Trophoblast cell (in vitro differentiated cells and primary cell): ENCODE measurements around the gene TET2.

Experiments used
- DNase-seq, 2 donors: peaks; one replicate each; pipeline ENCODE4 v3.0.0-alpha.2; 2016
- H2AFZ ChIP-seq: 2 replicates; pipeline ENCODE4 v1.6.1; 2013; ENCODE audit warnings: low read length, moderate library complexity, mild to moderate bottlenecking; ENCODE audit not compliant: insufficient read depth, poor library complexity
- H2AK5ac ChIP-seq: 2 replicates; pipeline ENCODE4 v1.6.1; 2013; ENCODE audit warnings: mild to moderate bottlenecking, low read length
- H2BK120ac ChIP-seq: 2 replicates; pipeline ENCODE4 v1.6.1; 2013; ENCODE audit warnings: low read length, mild to moderate bottlenecking, moderate library complexity; ENCODE audit not compliant: insufficient read depth, poor library complexity
- H2BK12ac ChIP-seq: 2 replicates; pipeline ENCODE4 v1.6.1; 2013; ENCODE audit warnings: mild to moderate bottlenecking, low read length, moderate library complexity
- H2BK5ac ChIP-seq: 2 replicates; pipeline ENCODE4 v1.6.1; 2013; ENCODE audit warnings: low read length, low read depth, moderate library complexity, mild to moderate bottlenecking; ENCODE audit not compliant: poor library complexity
- H3K14ac ChIP-seq: 2 replicates; pipeline ENCODE4 v1.6.1; 2013; ENCODE audit warnings: mild to moderate bottlenecking, low read length
- H3K18ac ChIP-seq: 2 replicates; pipeline ENCODE4 v1.6.1; 2013; ENCODE audit warnings: mild to moderate bottlenecking, low read length
- H3K23ac ChIP-seq: 2 replicates; pipeline ENCODE4 v1.6.1; 2013; ENCODE audit warnings: low read length
- H3K27ac ChIP-seq: 2 replicates; pipeline ENCODE4 v1.5.1; 2013; ENCODE audit warnings: low read depth, mild to moderate bottlenecking, inconsistent platforms, low read length, moderate library complexity
- H3K27me3 ChIP-seq: 2 replicates; pipeline ENCODE4 v1.6.1; 2013; ENCODE audit warnings: inconsistent platforms, mild to moderate bottlenecking, low read length, moderate library complexity; ENCODE audit not compliant: insufficient read depth
- H3K36me3 ChIP-seq, 2 experiments: 1 replicate in 1 of 2; 2 replicates in 1 of 2; pipeline ENCODE4 v1.6.1; 2013; ENCODE audit warnings: low read length in 2 of 2, mild to moderate bottlenecking in 2 of 2, moderate library complexity in 1 of 2; ENCODE audit not compliant: insufficient read depth in 2 of 2, control insufficient read depth in 1 of 2
- H3K4ac ChIP-seq: 2 replicates; pipeline ENCODE4 v1.6.1; 2013; ENCODE audit warnings: low read depth, mild to moderate bottlenecking, low read length, moderate library complexity
- H3K4me1 ChIP-seq, 2 experiments: 1 replicate in 1 of 2; 2 replicates in 1 of 2; pipeline ENCODE4 v1.6.1; 2013; ENCODE audit warnings: low read length in 2 of 2, mild to moderate bottlenecking in 2 of 2, moderate library complexity in 1 of 2; ENCODE audit not compliant: insufficient read depth in 2 of 2, control insufficient read depth in 1 of 2
- H3K4me2 ChIP-seq: 2 replicates; pipeline ENCODE4 v1.6.1; 2013; ENCODE audit warnings: inconsistent platforms, mild to moderate bottlenecking, low read length, moderate library complexity
- H3K4me3 ChIP-seq: 2 replicates; pipeline ENCODE4 v1.5.1; 2013; ENCODE audit warnings: mild to moderate bottlenecking, low read depth, low read length, inconsistent platforms
- H3K79me1 ChIP-seq: one replicate; pipeline ENCODE4 v1.6.1; 2013; ENCODE audit warnings: low read length
- H3K79me2 ChIP-seq: 2 replicates; pipeline ENCODE4 v1.6.1; 2013; ENCODE audit warnings: low read length, mild to moderate bottlenecking; ENCODE audit not compliant: control insufficient read depth, insufficient read depth, poor library complexity
- H3K9ac ChIP-seq: 2 replicates; pipeline ENCODE4 v1.6.1; 2013; ENCODE audit warnings: mild to moderate bottlenecking, low read length
- H3K9me3 ChIP-seq: 2 replicates; pipeline ENCODE4 v1.6.1; 2013; ENCODE audit warnings: low read depth, mild to moderate bottlenecking, control low read depth, inconsistent platforms, low read length; ENCODE audit not compliant: insufficient read depth
- H4K12ac ChIP-seq: 2 replicates; pipeline ENCODE4 v1.6.1; 2013; ENCODE audit warnings: low read depth, mild to moderate bottlenecking, low read length, moderate library complexity
- H4K8ac ChIP-seq: 2 replicates; pipeline ENCODE4 v1.6.1; 2013; ENCODE audit warnings: low read depth, mild to moderate bottlenecking, low read length, moderate library complexity
- H4K91ac ChIP-seq: one replicate; pipeline ENCODE4 v1.6.1; 2013; ENCODE audit warnings: low read depth, mild to moderate bottlenecking, low read length, moderate library complexity
- WGBS: extraction: QIAGEN DNeasy Blood & Tissue Kit; methylation state at CpG from one replicate; pipeline ENCODE4 v1.1.7; 2013; ENCODE audit warnings: missing lambda C conversion rate; ENCODE audit not compliant: insufficient read length, insufficient coverage; ENCODE audit errors: extremely low coverage; 5-methylcytosine and 5-hydroxymethylcytosine counted together

Gene TET2

GRCh38 chr4:105274504-105274903 lies 127.8 kb downstream of the TET2 start:
- WGBS, result no CpG with 5 or more reads among the region's 1 CpG
- no peak overlapping the region for H3K14ac ChIP-seq

DNA sequence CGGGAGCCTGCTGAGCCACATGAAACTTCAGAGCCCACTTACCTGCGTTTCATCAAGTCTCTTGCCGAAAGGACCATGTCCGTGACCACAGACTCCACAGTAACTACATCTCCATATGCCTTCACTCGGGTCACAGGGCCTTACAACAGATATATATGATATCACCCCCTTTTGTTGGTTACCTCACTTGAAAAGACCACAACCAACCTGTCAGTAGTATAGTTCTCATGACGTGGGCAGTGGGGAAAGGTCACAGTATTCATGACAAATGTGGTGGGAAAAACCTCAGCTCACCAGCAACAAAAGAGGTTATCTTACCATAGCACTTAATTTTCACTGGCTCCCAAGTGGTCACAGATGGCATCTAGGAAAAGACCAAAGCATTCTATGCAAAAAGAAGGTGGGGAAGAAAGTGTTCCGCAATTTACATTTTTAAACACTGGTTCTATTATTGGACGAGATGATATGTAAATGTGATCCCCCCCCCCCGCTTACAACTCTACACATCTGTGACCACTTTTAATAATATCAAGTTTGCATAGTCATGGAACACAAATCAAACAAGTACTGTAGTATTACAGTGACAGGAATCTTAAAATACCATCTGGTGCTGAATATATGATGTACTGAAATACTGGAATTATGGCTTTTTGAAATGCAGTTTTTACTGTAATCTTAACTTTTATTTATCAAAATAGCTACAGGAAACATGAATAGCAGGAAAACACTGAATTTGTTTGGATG lies 129.9 kb downstream of the TET2 start:
- H3K9ac ChIP-seq, result no peak overlapping the region
- no peak overlapping the region for H3K4me3 ChIP-seq
- H3K23ac ChIP-seq, result no peak overlapping the region
- H4K8ac ChIP-seq, result no peak overlapping the region
- no peak overlapping the region for H3K14ac ChIP-seq
- no peak for DNase-seq
- no peak overlapping the region for H2BK120ac ChIP-seq
- H2AK5ac ChIP-seq, result no peak overlapping the region
- no peak overlapping the region for H4K12ac ChIP-seq
- no peak overlapping the region for H3K27ac ChIP-seq
- no peaks in the 10 kb centered on the region for H3K79me2 ChIP-seq
- no peak overlapping the region for H2BK5ac ChIP-seq
- H3K18ac ChIP-seq, result no peak overlapping the region
- no CpG with 5 or more reads among the region's 9 CpGs for WGBS
- H3K36me3 ChIP-seq, result peaks cover 9 to 26% of the 10 kb centered on the region in 2 experiments
- no peak overlapping the region for H3K4ac ChIP-seq
- no peak overlapping the region for H2AFZ ChIP-seq
- H3K4me2 ChIP-seq, result no peak overlapping the region
- no peaks in the 10 kb centered on the region for H3K79me1 ChIP-seq
- H3K27me3 ChIP-seq, result no peaks in the 10 kb centered on the region
- no peaks in the 10 kb centered on the region for H3K4me1 ChIP-seq
- H2BK12ac ChIP-seq, result no peak overlapping the region
- no peak overlapping the region for H4K91ac ChIP-seq
- H3K9me3 ChIP-seq, result no peaks in the 10 kb centered on the region

More at GRCh38 chr4:105274504-105274903, 127.8 kb downstream of the TET2 start:
- Histone ChIP-seq H3K4ac (no peak overlapping the region), H3K27me3 (no peaks in the 10 kb centered on the region), H3K4me3 (no peak overlapping the region), H3K9ac (no peak overlapping the region), H3K79me2 (no peaks in the 10 kb centered on the region), H2AFZ (no peak overlapping the region), H2BK120ac (no peak overlapping the region), H4K8ac (no peak overlapping the region), H4K91ac (no peak overlapping the region), H2BK12ac (no peak overlapping the region), H2AK5ac (no peak overlapping the region), H4K12ac (no peak overlapping the region), H3K4me1 (no peaks in the 10 kb centered on the region), H3K23ac (no peak overlapping the region), H3K79me1 (no peaks in the 10 kb centered on the region), H3K18ac (no peak overlapping the region), H2BK5ac (no peak overlapping the region), H3K27ac (no peak overlapping the region), H3K9me3 (no peaks in the 10 kb centered on the region), H3K4me2 (no peak overlapping the region), H3K36me3 (peaks cover 11 to 31% of the 10 kb centered on the region in 2 experiments)
- no peak for DNase-seq

DNA sequence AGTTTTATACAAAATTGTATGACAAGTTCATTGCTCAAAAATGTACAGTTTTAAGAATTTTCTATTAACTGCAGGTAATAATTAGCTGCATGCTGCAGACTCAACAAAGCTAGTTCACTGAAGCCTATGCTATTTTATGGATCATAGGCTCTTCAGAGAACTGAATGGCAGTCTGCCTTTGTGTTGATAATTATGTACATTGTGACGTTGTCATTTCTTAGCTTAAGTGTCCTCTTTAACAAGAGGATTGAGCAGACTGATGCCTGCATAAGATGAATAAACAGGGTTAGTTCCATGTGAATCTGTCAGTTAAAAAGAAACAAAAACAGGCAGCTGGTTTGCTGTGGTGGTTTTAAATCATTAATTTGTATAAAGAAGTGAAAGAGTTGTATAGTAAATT lies 131.0 kb downstream of the TET2 start:
- H3K79me2 ChIP-seq, result no peaks in the 10 kb centered on the region
- no peak overlapping the region for H3K27ac ChIP-seq
- H2BK12ac ChIP-seq, result no peak overlapping the region
- no peak overlapping the region for H2BK120ac ChIP-seq
- H3K14ac ChIP-seq, result no peak overlapping the region
- no peak overlapping the region for H3K18ac ChIP-seq
- H3K4me1 ChIP-seq, result no peaks in the 10 kb centered on the region
- H3K36me3 ChIP-seq, result peaks cover 9 to 21% of the 10 kb centered on the region in 2 experiments
- no peak overlapping the region for H4K91ac ChIP-seq
- H3K79me1 ChIP-seq, result no peaks in the 10 kb centered on the region
- H3K4ac ChIP-seq, result no peak overlapping the region
- no peak overlapping the region for H2BK5ac ChIP-seq
- no peaks in the 10 kb centered on the region for H3K9me3 ChIP-seq
- H2AK5ac ChIP-seq, result no peak overlapping the region
- no peaks in the 10 kb centered on the region for H3K27me3 ChIP-seq
- WGBS, result no CpG with 5 or more reads among the region's 1 CpG
- no peak overlapping the region for H4K8ac ChIP-seq
- H2AFZ ChIP-seq, result no peak overlapping the region
- no peak for DNase-seq
- no peak overlapping the region for H3K23ac ChIP-seq
- H4K12ac ChIP-seq, result no peak overlapping the region
- H3K4me2 ChIP-seq, result no peak overlapping the region
- H3K4me3 ChIP-seq, result no peak overlapping the region
- H3K9ac ChIP-seq, result no peak overlapping the region

DNA sequence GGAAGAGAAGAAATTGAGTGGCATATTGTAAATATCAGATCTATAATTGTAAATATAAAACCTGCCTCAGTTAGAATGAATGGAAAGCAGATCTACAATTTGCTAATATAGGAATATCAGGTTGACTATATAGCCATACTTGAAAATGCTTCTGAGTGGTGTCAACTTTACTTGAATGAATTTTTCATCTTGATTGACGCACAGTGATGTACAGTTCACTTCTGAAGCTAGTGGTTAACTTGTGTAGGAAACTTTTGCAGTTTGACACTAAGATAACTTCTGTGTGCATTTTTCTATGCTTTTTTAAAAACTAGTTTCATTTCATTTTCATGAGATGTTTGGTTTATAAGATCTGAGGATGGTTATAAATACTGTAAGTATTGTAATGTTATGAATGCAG lies 132.6 kb downstream of the TET2 start:
- no CpG with 5 or more reads among the region's 1 CpG for WGBS

More for the DNA sequence above, 132.6 kb downstream of the TET2 start:
- no peak overlapping the region for H4K91ac ChIP-seq
- H3K4me2 ChIP-seq, result no peak overlapping the region
- no peaks in the 10 kb centered on the region for H3K79me2 ChIP-seq
- no peak overlapping the region for H3K27ac ChIP-seq
- no peak overlapping the region for H3K9ac ChIP-seq
- no peak overlapping the region for H2BK120ac ChIP-seq
- no peak overlapping the region for H3K18ac ChIP-seq
- no peak overlapping the region for H4K8ac ChIP-seq
- H3K4ac ChIP-seq, result no peak overlapping the region
- no peak overlapping the region for H2AFZ ChIP-seq
- H3K14ac ChIP-seq, result no peak overlapping the region
- no peak overlapping the region for H3K23ac ChIP-seq
- no peak overlapping the region for H4K12ac ChIP-seq
- DNase-seq, result no peak
- no peaks in the 10 kb centered on the region for H3K4me1 ChIP-seq
- no peaks in the 10 kb centered on the region for H3K27me3 ChIP-seq
- H2BK12ac ChIP-seq, result no peak overlapping the region
- no peaks in the 10 kb centered on the region for H3K9me3 ChIP-seq
- H2BK5ac ChIP-seq, result no peak overlapping the region
- H3K4me3 ChIP-seq, result no peak overlapping the region
- no peaks in the 10 kb centered on the region for H3K79me1 ChIP-seq
- peaks cover 8 to 18% of the 10 kb centered on the region in 2 experiments for H3K36me3 ChIP-seq
- H2AK5ac ChIP-seq, result no peak overlapping the region
